ENCODE data around the gene TMIE. TPM values are rescaled to one million over a fixed set of nuclear protein-coding genes. Genes with fewer than 3 reads are reported as not detected.

Gene TMIE
- total RNA-seq, 1 experiment from 2014 or later: not detected

DNA sequence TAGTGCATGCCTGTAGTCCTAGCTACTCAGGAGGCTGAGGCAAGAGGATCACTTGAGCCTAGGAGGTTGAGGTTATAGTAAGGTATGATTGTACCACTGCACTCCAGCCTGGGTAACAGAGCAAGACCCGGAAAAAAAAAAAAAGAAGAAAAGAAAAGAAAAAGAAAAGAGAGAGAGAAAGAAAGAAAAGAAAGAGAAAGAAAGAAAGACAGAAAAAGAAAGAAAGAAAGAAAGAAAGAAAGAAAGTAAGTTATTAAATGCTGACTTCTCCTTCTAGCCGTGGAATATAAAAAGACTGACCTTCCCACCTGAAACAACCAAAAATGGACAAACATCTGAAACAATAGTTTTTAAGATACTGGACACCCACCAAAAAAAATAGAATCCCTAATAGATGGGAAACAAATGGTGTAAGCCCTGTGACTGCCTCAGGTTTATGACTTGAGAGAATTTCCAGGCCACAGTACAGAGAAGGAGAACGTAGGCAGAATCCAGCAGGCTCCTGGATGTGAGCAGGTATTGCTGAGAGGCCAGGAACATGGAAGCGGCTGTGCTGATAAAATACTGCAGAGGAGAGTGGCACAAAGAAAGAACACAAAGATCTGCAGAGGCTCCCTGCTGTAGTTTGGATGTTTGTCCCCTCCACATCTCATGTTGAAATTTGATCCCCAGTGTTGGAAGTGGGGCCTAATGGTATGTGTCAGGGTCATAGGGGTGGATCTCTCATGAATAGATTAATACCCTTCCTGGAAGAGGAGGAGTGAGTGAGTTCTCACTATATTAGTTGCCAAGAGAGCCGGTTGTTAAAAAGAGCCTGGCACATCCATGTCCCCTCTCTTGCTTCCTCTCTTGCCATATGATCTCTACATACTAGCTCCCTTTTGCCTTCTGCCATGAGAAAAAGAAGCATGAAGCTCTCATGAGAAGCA, 58.3 kb downstream of the TMIE start:
- Histone ChIP-seq H3K27me3 (no peaks in the 10 kb centered on the region), H3K9me3 (no peaks in the 10 kb centered on the region), H3K36me3 (no peaks in the 10 kb centered on the region), H3K4me3 (no peak overlapping the region)
- DNase-seq: no peak

Other genes starting within 250 kb of the TMIE start
- not detected in 2 replicates for gene LTF, start 236.5 kb upstream of the TMIE start, total RNA-seq (2014; rRNA removed; shearing (Covaris generic); ENCODE audit: low replicate concordance)
- gene RTP3, start 203.4 kb upstream of the TMIE start, total RNA-seq (2014; rRNA removed; shearing (Covaris generic); ENCODE audit: low replicate concordance): not detected in 2 replicates
- 0.10 and 0.36 TPM in 2 replicates for gene LRRC2, start 135.1 kb upstream of the TMIE start, total RNA-seq (2014; rRNA removed; shearing (Covaris generic); ENCODE audit: low replicate concordance)
- gene FAM240A, start 88.9 kb upstream of the TMIE start, total RNA-seq (2014; rRNA removed; shearing (Covaris generic); ENCODE audit: low replicate concordance): not detected in 2 replicates
- 0.69 and 1.2 TPM in 2 replicates for gene ALS2CL, start 7.7 kb upstream of the TMIE start, total RNA-seq (2014; rRNA removed; shearing (Covaris generic); ENCODE audit: low replicate concordance)
- gene PRSS50, start 16.5 kb downstream of the TMIE start, total RNA-seq (2014; rRNA removed; shearing (Covaris generic); ENCODE audit: low replicate concordance): not detected in 2 replicates
- not detected in 2 replicates for gene MYL3, start 162.1 kb downstream of the TMIE start, total RNA-seq (2014; rRNA removed; shearing (Covaris generic); ENCODE audit: low replicate concordance)
- not detected in 2 replicates for gene PTH1R, start 176.3 kb downstream of the TMIE start, total RNA-seq (2014; rRNA removed; shearing (Covaris generic); ENCODE audit: low replicate concordance)

Data from MG63 (cell line).